T-helper 1 cell treated with Interleukin-12 subunit alpha and Interleukin-12 subunit beta and Interleukin-4 antibody, amounts not matched to agents 30 μg/mL and 1 μg/mL, for 36 hours (primary cell): ENCODE data around the gene GRAMD1A.
"Not testable (repeated sequence)": the region's sequence is repeated elsewhere in the genome, so short reads cannot be mapped to it uniquely, and the experiment has no call there.

Experiments used
- H3K27ac Mint-ChIP-seq: one replicate; pipeline ENCODE4 v1.8.0; 2021; ENCODE audit warnings: mild to moderate bottlenecking, mixed read lengths
- H3K27me3 Mint-ChIP-seq: one replicate; pipeline ENCODE4 v1.8.0; 2021; ENCODE audit warnings: low read depth, mixed read lengths
- H3K36me3 Mint-ChIP-seq: one replicate; pipeline ENCODE4 v1.8.0; 2021; ENCODE audit warnings: low read depth, mixed read lengths
- H3K4me1 Mint-ChIP-seq: one replicate; pipeline ENCODE4 v1.8.0; 2021; ENCODE audit warnings: low read depth, mixed read lengths
- H3K4me3 Mint-ChIP-seq: one replicate; pipeline ENCODE4 v1.8.0; 2021; ENCODE audit warnings: mild to moderate bottlenecking, moderate library complexity, mixed read lengths
- H3K9me3 Mint-ChIP-seq: one replicate; pipeline ENCODE4 v1.8.0; 2021; ENCODE audit warnings: mixed read lengths

GRAMD1A gene

DNA sequence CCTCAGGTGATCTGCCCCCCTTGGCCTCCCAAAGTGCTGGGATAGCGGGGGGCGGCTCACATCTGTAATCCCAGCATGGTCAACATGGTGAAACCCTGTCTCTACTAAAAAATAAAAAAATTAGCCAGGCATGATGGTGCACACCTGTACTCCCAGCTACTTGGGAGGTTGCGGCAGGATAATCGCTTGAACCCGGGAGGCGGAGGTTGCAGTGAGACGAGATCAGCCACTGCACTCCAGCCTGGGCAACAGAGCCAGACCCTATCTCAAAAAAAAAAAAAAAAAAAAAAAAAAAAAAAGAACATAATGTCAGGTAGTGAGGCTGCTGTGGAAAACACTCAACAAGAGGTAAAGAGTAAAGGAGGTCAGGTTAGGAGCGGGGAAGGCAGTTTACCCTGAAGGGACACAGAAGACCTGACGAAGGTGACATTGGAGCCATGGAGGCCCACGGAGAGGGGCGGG is 29.2 kb downstream of the GRAMD1A start:
- peaks cover 26% of the 10 kb centered on the region for H3K27me3 Mint-ChIP-seq
- not testable (repeated sequence) for H3K4me1 Mint-ChIP-seq, H3K9me3 Mint-ChIP-seq, H3K36me3 Mint-ChIP-seq, H3K27ac Mint-ChIP-seq
- peak overlapping the region; percentile 58 for H3K4me3 Mint-ChIP-seq

GRCh38 chr19:35029737-35030256 is 29.7 kb downstream of the GRAMD1A start:
- Mint-ChIP-seq H3K4me3 (peak overlapping the region; percentile 58), H3K4me1 (peaks cover 6% of the 10 kb centered on the region), H3K27ac (no peak overlapping the region), H3K27me3 (peaks cover 26% of the 10 kb centered on the region), H3K9me3 (no peaks in the 10 kb centered on the region), H3K36me3 (peaks cover 10% of the 10 kb centered on the region)

DNA sequence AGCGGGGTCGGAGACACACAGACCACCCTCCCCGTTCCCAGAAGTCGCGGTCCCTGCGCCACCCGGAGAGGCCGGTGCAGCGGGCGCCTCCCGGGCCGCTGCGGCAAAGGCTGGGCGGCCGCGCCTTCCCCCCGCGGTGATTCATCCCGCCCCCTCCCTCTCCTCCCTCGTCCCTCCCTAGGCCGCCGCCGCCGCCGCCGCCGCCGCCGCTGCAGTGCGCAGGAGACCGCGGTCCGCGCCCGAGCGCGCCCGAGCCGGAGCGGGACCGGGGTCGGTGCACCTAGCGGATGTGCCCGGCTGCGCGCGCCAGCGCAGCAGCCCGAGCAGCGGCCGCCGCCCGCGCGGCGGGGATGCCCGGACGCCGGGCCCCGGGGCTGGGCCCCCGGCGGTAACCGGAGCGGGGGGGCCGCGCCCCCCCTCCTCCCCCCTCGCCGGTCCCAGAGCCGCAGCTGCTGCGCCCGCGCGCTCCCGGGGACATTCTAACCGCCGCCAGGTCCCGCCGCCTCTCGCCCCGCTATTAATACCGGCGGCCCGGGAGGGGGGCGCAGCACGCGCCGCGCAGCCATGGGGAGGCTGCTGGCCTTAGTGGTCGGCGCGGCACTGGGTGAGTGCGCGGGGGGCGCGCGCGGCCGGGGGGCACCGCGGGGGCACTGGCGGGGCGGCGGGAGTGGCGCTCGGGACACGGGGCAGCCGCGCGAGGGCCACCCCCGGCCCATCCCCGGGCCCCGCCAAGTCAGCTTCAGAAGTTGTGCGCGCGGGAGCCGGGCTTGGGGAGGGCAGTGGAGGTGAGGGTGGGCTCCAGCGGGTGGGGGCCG is 30.3 kb downstream of the GRAMD1A start, which contains the start of gene SCN1B:
SCN1B (plus strand) TSS at position 214 of the 815 bp plus-strand sequence; CDS start at position 565, 351 bp downstream.
- H3K4me1 Mint-ChIP-seq, result peaks cover 6% of the 10 kb centered on the region
- H3K9me3 Mint-ChIP-seq, result no peaks in the 10 kb centered on the region
- peak within 1 kb of the TSS; percentile 76 for H3K4me3 Mint-ChIP-seq
- peak within 1 kb of the TSS; percentile 3 for H3K27ac Mint-ChIP-seq
- peaks cover 26% of the 10 kb centered on the region for H3K27me3 Mint-ChIP-seq
- H3K36me3 Mint-ChIP-seq, result peaks cover 6% of the 10 kb centered on the region

DNA sequence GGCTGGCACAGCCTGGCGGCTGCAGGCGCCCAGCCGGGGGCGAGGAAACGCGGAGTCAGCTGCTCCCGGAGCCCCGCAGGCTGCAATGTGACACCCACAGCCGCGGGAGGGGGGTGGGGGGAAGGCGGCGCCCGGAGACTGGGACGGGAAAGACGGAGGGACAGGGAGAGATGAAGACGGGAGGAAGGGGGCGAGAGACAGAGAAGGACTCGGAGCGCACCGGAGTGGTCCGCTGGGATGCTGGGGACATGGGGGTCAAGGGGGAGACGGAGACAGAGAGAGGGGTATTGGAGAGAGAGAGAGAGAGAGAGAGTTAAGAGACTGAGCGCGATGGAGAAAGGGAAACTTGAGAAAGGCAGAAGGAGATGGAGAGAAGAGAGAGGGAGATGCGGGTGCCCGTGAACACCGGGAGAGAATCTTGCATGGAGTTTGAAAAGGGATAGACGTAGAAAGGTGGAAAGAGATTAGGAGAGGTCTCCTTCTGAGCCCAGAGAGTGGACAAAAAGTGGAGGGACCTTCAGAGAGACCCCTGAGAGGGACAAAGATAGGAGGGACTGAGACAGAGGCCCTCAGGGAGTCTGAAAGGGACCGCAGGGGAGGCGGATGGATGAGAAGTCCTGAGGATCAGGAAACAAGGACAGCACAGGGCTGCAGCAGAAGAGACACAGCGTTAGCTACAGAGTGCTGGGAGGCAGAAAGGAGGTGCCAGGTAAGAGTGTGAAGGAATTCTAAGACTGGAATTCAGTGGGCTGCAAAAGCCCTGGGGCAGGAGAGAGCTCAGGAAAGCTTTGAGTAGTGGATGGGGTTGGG is 31.2 kb downstream of the GRAMD1A start:
- peaks cover 6% of the 10 kb centered on the region for H3K36me3 Mint-ChIP-seq
- H3K4me3 Mint-ChIP-seq, result peak overlapping the region; percentile 76
- H3K4me1 Mint-ChIP-seq, result peaks cover 6% of the 10 kb centered on the region
- H3K27me3 Mint-ChIP-seq, result peaks cover 26% of the 10 kb centered on the region
- H3K27ac Mint-ChIP-seq, result peak overlapping the region; percentile 3
- no peaks in the 10 kb centered on the region for H3K9me3 Mint-ChIP-seq

- Mint-ChIP-seq H3K36me3 (peaks cover 3% of the 10 kb centered on the region), H3K4me3 (no peak overlapping the region), H3K27ac (no peak overlapping the region), H3K4me1 (peaks cover 6% of the 10 kb centered on the region), H3K9me3 (no peaks in the 10 kb centered on the region), H3K27me3 (peaks cover 26% of the 10 kb centered on the region)
Measured at GRCh38 chr19:35032356-35032865, 32.3 kb downstream of the GRAMD1A start.

DNA sequence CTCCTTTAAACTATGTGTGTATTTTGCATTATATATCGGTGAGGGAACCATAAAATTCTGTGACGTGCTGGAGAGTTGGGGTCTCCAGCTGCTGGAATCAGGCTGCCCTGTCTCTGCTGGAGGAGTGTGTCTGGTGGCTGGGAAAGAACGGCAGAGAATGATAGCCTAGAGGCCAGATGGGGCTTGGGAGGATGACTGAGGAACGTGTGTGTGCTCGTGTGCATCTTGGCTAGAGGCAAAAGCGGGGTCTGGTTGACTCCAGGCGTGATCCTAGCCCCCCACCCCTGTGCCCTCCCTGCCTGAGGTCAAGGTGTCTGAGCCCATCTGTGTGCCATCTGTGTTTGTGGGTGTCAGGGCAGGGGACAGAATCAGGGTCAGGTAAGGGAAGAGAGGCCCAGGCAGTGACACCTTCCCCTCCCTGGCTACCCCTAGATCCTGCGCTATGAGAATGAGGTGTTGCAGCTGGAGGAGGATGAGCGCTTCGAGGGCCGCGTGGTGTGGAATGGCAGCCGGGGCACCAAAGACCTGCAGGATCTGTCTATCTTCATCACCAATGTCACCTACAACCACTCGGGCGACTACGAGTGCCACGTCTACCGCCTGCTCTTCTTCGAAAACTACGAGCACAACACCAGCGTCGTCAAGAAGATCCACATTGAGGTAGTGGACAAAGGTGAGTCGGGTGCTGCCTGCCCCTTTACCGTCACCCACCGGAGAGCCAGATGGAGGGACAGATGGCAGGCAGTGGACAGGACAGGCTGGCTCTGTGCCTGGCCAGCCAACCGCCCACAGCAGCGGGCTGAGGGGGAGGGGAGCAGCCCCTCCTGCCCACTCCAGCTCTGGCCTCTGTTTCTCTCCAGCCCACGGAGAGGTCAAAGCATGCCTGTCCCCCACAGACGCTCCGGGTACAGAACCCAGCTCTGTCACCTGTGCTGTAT is 33.2 kb downstream of the GRAMD1A start:
- no peak overlapping the region for H3K27ac Mint-ChIP-seq
- H3K4me1 Mint-ChIP-seq, result peaks cover 6% of the 10 kb centered on the region
- peaks cover 30% of the 10 kb centered on the region for H3K27me3 Mint-ChIP-seq
- no peak overlapping the region for H3K4me3 Mint-ChIP-seq
- peaks cover 3% of the 10 kb centered on the region for H3K36me3 Mint-ChIP-seq
- no peaks in the 10 kb centered on the region for H3K9me3 Mint-ChIP-seq

DNA sequence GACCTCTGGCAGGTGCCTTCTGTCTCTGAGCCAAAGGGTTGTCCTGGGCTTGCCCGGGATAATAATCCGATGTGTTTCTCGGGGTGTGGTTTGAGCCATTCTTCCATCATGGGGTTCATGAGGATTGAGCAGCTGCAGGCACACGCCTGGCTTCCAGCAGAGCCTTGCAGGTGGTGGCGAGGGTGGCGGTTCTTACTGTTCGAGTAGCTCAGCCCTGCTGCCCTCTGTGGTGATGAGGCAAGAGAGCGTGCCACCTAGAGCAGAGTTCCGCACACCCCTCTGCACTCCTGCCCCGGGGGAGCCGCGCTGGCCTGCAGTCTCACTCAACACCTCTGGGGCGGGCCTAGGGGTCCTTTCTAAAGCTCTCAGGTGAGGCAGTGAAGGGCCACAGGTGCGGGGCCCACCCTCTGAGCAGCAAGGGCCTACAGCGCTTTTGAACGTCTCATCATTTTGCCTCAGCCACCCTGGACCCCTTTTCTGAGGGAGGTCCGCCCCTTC is 33.9 kb downstream of the GRAMD1A start:
- Mint-ChIP-seq H3K4me3 (no peak overlapping the region), H3K27me3 (peaks cover 30% of the 10 kb centered on the region), H3K4me1 (peaks cover 6% of the 10 kb centered on the region), H3K36me3 (peaks cover 3% of the 10 kb centered on the region), H3K27ac (no peak overlapping the region), H3K9me3 (no peaks in the 10 kb centered on the region)

DNA sequence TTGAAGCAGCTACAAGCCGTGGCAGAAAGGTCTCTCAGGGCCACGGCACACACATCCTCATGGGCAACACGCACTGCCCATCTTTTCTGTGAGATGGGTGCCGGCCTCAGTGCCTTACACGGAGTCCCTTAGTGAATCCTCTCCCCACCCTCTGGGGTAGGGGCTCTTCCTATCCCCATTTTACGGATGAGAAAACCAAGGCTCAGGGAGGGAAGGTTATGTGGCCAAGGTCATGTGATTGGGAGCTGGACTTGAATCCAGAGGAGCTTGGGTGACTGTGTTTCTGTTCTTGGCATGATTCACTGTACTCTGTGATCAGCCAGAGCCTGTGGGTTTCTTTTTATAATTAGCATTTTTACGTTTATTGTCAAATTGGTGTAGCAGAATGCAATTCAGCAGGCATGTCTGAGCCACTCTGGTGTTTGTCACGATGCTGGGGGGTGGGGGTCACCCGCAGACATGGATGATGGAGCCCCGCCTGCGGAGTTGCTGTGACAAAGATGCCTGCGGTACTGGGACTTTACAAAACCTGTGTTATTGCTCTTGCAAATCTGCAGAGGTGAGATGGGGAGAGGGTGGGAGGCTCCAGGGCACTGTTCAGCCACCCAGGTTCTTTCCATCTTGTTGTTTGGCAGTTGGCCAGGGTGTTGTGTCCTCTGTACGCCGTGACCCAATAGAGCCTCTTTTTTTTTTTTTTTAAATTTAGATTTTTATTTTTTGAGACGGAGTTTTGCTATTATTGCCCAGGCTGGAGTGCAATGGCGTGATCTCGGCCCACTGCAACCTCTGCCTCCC is 34.7 kb downstream of the GRAMD1A start:
- H3K27ac Mint-ChIP-seq, result no peak overlapping the region
- no peaks in the 10 kb centered on the region for H3K9me3 Mint-ChIP-seq
- H3K36me3 Mint-ChIP-seq, result peaks cover 3% of the 10 kb centered on the region
- peaks cover 6% of the 10 kb centered on the region for H3K4me1 Mint-ChIP-seq
- peaks cover 25% of the 10 kb centered on the region for H3K27me3 Mint-ChIP-seq
- H3K4me3 Mint-ChIP-seq, result no peak overlapping the region

GRCh38 chr19:35037716-35038622 is 37.8 kb downstream of the GRAMD1A start:
- Mint-ChIP-seq H3K4me1 (peaks cover 7% of the 10 kb centered on the region), H3K9me3 (no peaks in the 10 kb centered on the region), H3K4me3 (no peak overlapping the region), H3K36me3 (no peaks in the 10 kb centered on the region), H3K27me3 (peaks cover 16% of the 10 kb centered on the region), H3K27ac (no peak overlapping the region)

GRCh38 chr19:35038623-35039512 is 38.7 kb downstream of the GRAMD1A start:
- H3K36me3 Mint-ChIP-seq, result no peaks in the 10 kb centered on the region
- no peak overlapping the region for H3K27ac Mint-ChIP-seq
- no peak overlapping the region for H3K4me3 Mint-ChIP-seq
- no peaks in the 10 kb centered on the region for H3K9me3 Mint-ChIP-seq
- peaks cover 12% of the 10 kb centered on the region for H3K27me3 Mint-ChIP-seq
- H3K4me1 Mint-ChIP-seq, result peaks cover 7% of the 10 kb centered on the region

DNA sequence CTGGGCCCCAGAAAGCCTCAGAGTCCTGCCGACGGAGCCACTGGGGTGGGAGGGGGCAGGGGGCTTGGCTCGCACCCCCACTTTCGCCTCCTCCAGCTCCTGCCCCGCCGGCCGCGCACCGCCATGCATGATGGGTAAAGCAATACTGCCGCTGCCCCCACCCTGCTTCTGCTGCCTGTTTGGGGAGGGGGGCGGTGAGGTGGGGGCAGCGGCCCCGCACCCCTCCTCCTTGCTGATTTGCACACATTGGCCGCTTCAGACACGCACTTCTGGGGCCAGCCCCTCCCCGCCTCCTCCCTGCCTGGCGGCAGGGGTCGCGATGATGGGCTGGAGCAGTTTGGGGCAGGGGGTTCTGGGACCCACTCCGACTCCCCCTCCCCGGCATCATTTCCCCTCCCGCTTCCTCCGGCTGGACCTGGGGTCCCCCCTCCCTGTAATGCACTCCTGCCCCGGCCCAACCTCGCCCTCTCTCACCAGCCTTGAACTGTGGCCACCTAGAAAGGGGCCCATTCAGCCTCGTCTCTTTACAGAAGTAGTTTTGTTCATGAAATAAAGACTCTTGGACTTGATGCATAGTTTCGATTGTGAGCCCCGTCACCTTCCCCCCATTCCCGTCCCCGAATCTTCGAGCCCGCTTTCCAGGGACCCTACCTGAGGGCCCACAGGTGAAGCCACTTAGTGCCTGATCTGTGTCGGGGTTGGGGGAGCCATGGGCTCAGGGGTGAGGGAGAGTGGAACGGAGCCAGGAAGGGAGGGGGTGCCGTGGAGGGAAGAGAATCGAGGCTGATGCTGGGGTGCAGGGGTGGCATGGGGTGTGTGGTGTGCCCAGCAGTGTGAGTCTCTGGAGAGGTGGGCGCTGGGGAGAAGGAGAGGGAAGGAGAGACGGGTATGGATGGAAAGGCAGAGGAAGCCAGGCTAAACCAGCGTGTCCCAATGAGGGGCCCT is 40.0 kb downstream of the GRAMD1A start:
- Mint-ChIP-seq H3K9me3 (no peaks in the 10 kb centered on the region), H3K4me1 (peaks cover 13% of the 10 kb centered on the region), H3K36me3 (no peaks in the 10 kb centered on the region), H3K4me3 (no peak overlapping the region), H3K27ac (no peak overlapping the region), H3K27me3 (peaks cover 12% of the 10 kb centered on the region)
